GM23248 (cell line): ENCODE measurements around the gene PGLYRP3.

Experiments
- EZH2 ChIP-seq: fragments of 200-600 bp; sonication (generic); IDR thresholded peaks from 2 replicates; pipeline ENCODE4 v1.6.1; 2018; ENCODE audit warnings: antibody characterized with exemption, mild to moderate bottlenecking; ENCODE audit not compliant: insufficient read depth, poor library complexity, severe bottlenecking
- EZH2phosphoT487 ChIP-seq: fragments of 200-600 bp; sonication (generic); IDR thresholded peaks from 2 replicates; pipeline ENCODE4 v1.6.1; 2018; ENCODE audit warnings: antibody characterized with exemption, moderate library complexity, mild to moderate bottlenecking, low read depth; ENCODE audit not compliant: insufficient read depth

DNA sequence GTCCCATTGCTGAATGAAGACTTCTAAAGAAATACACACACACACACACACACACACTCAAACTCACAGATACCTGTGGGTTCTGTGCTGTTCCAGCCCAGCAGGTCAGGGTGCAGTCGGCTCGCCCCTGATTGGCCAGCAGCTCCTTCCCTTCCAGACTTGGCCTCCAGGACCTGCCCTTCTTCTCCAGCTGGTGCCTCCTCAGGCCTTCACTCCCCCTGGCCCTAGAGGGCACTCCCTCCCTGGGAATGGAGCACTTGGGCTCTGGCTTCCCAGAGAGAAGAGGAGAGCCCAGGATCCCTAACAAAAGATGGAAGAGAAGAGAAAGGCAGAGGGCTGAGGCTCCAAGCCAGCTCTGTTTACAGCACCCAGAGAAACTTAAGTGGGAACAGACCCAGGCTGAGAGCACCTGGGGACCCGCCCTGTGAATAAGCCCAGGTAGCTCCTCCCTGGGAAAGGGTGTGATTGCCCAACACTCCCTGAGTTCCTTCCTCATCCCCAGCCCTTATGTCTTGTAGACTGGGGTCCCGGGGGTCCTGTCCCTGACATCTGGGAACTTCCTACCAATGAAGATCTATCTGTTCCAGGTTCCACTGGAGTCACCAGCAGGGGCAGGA, at the start of gene PGLYRP3:
- no peak for TF ChIP-seq EZH2
- TF ChIP-seq EZH2phosphoT487, result no peak
